Smooth muscle cell (in vitro differentiated cells): ENCODE data around the gene APCDD1L. TPM values are rescaled to one million over a fixed set of nuclear protein-coding genes. Genes with fewer than 3 reads are reported as not detected.

ENCODE experiments used
- DNase-seq: peaks from one replicate; lab custom pipeline; 2025; ENCODE audit not compliant: unreplicated experiment; lab: John Stamatoyannopoulos, UW
- H2AFZ ChIP-seq: fragments of 200-600 bp; sonication (generic); 2 replicates; pipeline ENCODE4 v1.6.0; 2016; ENCODE audit warnings: antibody characterized with exemption, low read depth, mild to moderate bottlenecking
- H3F3A ChIP-seq: fragments of 200-600 bp; sonication (generic); 2 replicates; pipeline ENCODE4 v1.6.0; 2017; ENCODE audit warnings: antibody characterized with exemption, low read depth
- H3K27ac ChIP-seq: fragments of 200-600 bp; sonication (generic); 2 replicates; pipeline ENCODE4 v1.5.1; 2016; ENCODE audit warnings: low read depth, mild to moderate bottlenecking
- H3K27me3 ChIP-seq: fragments of 200-600 bp; sonication (generic); 2 replicates; pipeline ENCODE4 v1.6.1; 2016; ENCODE audit warnings: low read depth, mild to moderate bottlenecking
- H3K36me3 ChIP-seq: fragments of 200-600 bp; sonication (generic); 2 replicates; pipeline ENCODE4 v1.5.1; 2016; ENCODE audit warnings: low read depth
- H3K4me1 ChIP-seq: fragments of 200-600 bp; sonication (generic); 2 replicates; pipeline ENCODE4 v1.5.1; 2016; ENCODE audit warnings: low read depth
- H3K4me2 ChIP-seq: fragments of 200-600 bp; sonication (generic); 2 replicates; pipeline ENCODE4 v1.6.0; 2016; ENCODE audit warnings: mild to moderate bottlenecking
- H3K4me3 ChIP-seq: fragments of 200-600 bp; sonication (generic); 2 replicates; pipeline ENCODE4 v1.5.1; 2016; ENCODE audit warnings: mild to moderate bottlenecking
- H3K79me2 ChIP-seq: fragments of 200-600 bp; sonication (generic); 2 replicates; pipeline ENCODE4 v1.6.0; 2016; ENCODE audit warnings: low read depth, mild to moderate bottlenecking
- H3K9ac ChIP-seq: fragments of 200-600 bp; sonication (generic); 2 replicates; pipeline ENCODE4 v1.6.0; 2016; ENCODE audit warnings: low read depth
- H3K9me3 ChIP-seq: fragments of 200-600 bp; sonication (generic); replicated peaks from 2 replicates; pipeline ENCODE4 v1.5.1; 2016; ENCODE audit warnings: low read depth
- H4K20me1 ChIP-seq: fragments of 200-600 bp; sonication (generic); 2 replicates; pipeline ENCODE4 v1.6.0; 2016; ENCODE audit warnings: low read depth
- CTCF ChIP-seq: fragments of 200-600 bp; sonication (generic); IDR thresholded peaks from 2 replicates; pipeline ENCODE4 v1.5.1; 2017; ENCODE audit warnings: borderline replicate concordance, mild to moderate bottlenecking, antibody characterized with exemption; ENCODE audit not compliant: insufficient read depth, poor library complexity, severe bottlenecking
- whole genome bisulfite sequencing: methylation state at CpG from one replicate; pipeline ENCODE4 v1.1.7; 2016; ENCODE audit warnings: low lambda C conversion rate; 5-methylcytosine and 5-hydroxymethylcytosine counted together
- polyA plus RNA-seq: library from polyadenylated mRNA; unstranded; fragments of >200 nt; fragmentation: Nextera tagmentation; extraction: Ambion mirVana; gene quantifications from 2 replicates; pipeline ENCODE4 v1.2.1, GENCODE V29; 2016
- total RNA-seq: library from RNA; depleted of rRNA; stranded (reverse); fragments of >200 nt; gene quantifications from 2 replicates; pipeline ENCODE4 v1.2.3, GENCODE V29; 2014

Gene APCDD1L
- total and polyA plus RNA-seq, 2 experiments from 2014 or later = 9.4 to 18.3 TPM

DNA sequence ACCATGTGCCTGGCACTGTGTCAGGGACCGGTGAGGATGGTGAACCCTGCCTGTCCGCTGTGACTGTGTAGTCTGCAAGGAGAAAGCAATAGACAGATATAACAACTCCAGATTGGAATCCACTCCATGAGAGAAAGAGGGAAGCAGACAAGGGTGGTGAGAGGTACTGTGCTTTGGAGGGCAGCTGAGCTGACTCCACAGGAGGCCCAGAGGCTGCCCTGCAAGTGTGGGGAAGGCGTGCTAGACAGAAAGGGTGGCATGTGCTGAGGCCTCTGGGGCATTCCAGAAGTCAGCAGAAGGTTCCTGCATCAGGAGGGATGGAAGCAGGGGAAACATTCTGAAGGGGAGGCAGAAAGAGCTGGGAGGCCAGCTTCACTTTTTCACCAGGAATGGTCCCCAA lies 39.3 kb upstream of the APCDD1L start:
- 94% methylated on average over 3 of the region's 3 CpGs for WGBS
- Histone ChIP-seq H3F3A (no peaks in the 10 kb centered on the region), H3K4me3 (no peak overlapping the region), H3K36me3 (no peaks in the 10 kb centered on the region), H3K4me1 (peaks cover 8% of the 10 kb centered on the region), H3K4me2 (no peak overlapping the region), H3K27me3 (no peaks in the 10 kb centered on the region), H3K79me2 (no peaks in the 10 kb centered on the region), H4K20me1 (no peaks in the 10 kb centered on the region), H3K9me3 (no peaks in the 10 kb centered on the region), H2AFZ (no peak overlapping the region), H3K27ac (peak overlapping the region; percentile 45), H3K9ac (no peak overlapping the region)
- no peak for TF ChIP-seq CTCF
- DNase-seq = no peak

DNA sequence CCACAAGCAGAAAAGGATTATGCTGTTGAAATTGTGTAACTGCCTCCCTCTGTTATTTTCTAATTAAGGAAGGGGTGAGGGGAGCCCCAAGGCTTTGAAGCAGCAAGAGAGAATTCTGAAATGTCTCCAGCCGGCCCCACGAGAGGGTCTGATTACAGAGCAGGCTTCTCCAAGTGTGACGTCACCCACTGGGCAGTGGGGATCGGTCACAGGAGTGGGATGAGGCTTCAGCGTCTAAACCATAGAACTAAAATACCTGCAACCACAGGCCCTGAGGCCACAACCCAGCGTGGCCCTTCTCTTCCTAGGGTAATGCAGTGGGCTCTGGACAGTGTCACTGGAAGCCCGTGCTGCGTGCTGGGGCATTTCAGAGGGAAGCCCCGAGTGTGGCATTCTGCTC lies 38.6 kb upstream of the APCDD1L start:
- no peaks in the 10 kb centered on the region for H4K20me1 ChIP-seq
- H3K36me3 ChIP-seq = no peaks in the 10 kb centered on the region
- 11% methylated on average over 9 of the region's 9 CpGs for WGBS
- no peak overlapping the region for H2AFZ ChIP-seq
- no peak overlapping the region for H3K4me3 ChIP-seq
- no peaks in the 10 kb centered on the region for H3K27me3 ChIP-seq
- peaks cover 8% of the 10 kb centered on the region for H3K4me1 ChIP-seq
- peak overlapping the region; percentile 61 for H3K27ac ChIP-seq
- H3K4me2 ChIP-seq = peak overlapping the region; percentile 30
- no peak for DNase-seq
- no peak overlapping the region for H3K9ac ChIP-seq
- TF ChIP-seq CTCF = no peak
- H3K79me2 ChIP-seq = no peaks in the 10 kb centered on the region
- H3F3A ChIP-seq = no peaks in the 10 kb centered on the region
- H3K9me3 ChIP-seq = no peaks in the 10 kb centered on the region

DNA sequence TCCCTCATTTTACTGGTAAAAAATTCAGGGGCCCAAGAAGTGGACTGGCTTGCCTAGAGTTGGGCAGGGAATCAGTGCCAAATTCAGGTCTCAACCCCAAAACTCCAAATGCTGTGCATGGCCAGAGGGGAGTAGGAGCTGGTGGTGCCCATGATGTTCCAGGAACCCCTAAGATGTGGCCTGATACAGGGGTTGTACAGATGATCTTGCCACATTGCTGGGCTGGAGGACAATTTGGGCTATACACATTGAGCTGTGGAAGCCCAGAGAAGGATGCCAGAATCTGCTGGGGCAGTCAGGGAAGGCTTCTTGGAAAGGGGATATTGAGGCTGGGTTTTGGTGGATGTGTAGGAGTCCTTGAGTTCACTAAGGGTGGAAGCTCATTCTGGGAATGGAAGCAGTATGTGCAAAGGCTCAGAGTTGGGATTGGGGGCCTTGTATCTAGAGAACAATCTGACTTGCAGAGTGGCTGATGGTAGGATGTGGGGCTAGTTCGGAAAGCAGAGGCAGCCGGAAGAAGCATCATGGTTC lies 38.0 kb upstream of the APCDD1L start:
- Histone ChIP-seq H3K9me3 (no peaks in the 10 kb centered on the region), H3K36me3 (no peaks in the 10 kb centered on the region), H3K4me1 (peaks cover 8% of the 10 kb centered on the region), H3K27ac (peak overlapping the region; percentile 61), H3K4me2 (no peak overlapping the region), H4K20me1 (no peaks in the 10 kb centered on the region), H3K27me3 (no peaks in the 10 kb centered on the region), H3K4me3 (no peak overlapping the region), H3K9ac (no peak overlapping the region), H2AFZ (no peak overlapping the region), H3F3A (no peaks in the 10 kb centered on the region), H3K79me2 (no peaks in the 10 kb centered on the region)
- TF ChIP-seq CTCF = no peak
- no peak for DNase-seq
- 68% methylated on average over 2 of the region's 2 CpGs for WGBS

DNA sequence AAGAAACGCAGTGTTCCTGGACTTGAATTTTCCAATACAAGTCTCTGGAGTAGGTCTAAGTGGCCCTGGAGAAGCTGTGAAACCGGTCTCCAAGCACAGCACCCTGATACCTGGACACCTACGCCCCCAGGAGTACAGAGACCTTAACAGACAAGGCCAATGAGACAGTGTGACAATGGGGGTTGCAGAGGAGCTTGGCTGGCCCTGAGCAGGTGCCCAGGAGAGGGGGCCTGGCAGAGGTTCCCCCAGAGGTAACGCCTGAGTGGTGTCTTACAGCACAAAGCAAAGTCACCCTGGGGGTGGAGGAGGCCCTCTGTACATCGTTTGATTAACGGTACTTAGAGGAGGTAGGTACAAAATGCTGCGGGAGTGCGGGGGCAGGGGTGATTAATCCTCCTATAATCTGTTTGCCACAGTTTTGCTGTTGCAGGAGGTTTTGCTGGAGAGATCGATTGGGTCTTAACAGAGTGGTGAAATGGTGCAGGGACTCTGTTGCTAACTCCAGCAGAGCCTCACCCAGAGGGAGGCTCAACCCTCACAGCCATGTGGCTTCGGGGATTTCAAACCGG lies 37.3 kb upstream of the APCDD1L start:
- no peaks in the 10 kb centered on the region for H3K9me3 ChIP-seq
- no peaks in the 10 kb centered on the region for H3K79me2 ChIP-seq
- no peak overlapping the region for H3K4me3 ChIP-seq
- H3K4me2 ChIP-seq = no peak overlapping the region
- H3K4me1 ChIP-seq = peaks cover 13% of the 10 kb centered on the region
- no peak overlapping the region for H2AFZ ChIP-seq
- H3K9ac ChIP-seq = no peak overlapping the region
- no peaks in the 10 kb centered on the region for H3K36me3 ChIP-seq
- 84% methylated on average over 11 of the region's 11 CpGs for WGBS
- H3K27me3 ChIP-seq = no peaks in the 10 kb centered on the region
- no peak for TF ChIP-seq CTCF
- no peak for DNase-seq
- no peaks in the 10 kb centered on the region for H3F3A ChIP-seq
- no peak overlapping the region for H3K27ac ChIP-seq
- no peaks in the 10 kb centered on the region for H4K20me1 ChIP-seq
